ENCODE data around the gene EHMT1. TPM values are rescaled to one million over a fixed set of nuclear protein-coding genes. Genes with fewer than 3 reads are reported as not detected.

The EHMT1 gene
- total RNA-seq, 1 donor from 2014 or later = 159 TPM

GRCh38 chr9:137799630-137799983 lies 180.8 kb downstream of the EHMT1 start:
- peaks cover 46% of the 10 kb centered on the region for H3K36me3 Mint-ChIP-seq (ENCODE audit: insufficient read depth)
- no peaks in the 10 kb centered on the region for H3K4me1 Mint-ChIP-seq (ENCODE audit: low read depth)
- H3K27me3 Mint-ChIP-seq = no peaks in the 10 kb centered on the region
- H3K27ac Mint-ChIP-seq = no peak overlapping the region
- TF ChIP-seq, protein P1, sequence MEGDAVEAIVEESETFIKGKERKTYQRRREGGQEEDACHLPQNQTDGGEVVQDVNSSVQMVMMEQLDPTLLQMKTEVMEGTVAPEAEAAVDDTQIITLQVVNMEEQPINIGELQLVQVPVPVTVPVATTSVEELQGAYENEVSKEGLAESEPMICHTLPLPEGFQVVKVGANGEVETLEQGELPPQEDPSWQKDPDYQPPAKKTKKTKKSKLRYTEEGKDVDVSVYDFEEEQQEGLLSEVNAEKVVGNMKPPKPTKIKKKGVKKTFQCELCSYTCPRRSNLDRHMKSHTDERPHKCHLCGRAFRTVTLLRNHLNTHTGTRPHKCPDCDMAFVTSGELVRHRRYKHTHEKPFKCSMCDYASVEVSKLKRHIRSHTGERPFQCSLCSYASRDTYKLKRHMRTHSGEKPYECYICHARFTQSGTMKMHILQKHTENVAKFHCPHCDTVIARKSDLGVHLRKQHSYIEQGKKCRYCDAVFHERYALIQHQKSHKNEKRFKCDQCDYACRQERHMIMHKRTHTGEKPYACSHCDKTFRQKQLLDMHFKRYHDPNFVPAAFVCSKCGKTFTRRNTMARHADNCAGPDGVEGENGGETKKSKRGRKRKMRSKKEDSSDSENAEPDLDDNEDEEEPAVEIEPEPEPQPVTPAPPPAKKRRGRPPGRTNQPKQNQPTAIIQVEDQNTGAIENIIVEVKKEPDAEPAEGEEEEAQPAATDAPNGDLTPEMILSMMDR (IDR thresholded peaks at IDR 0.05; ENCODE audit: unreplicated experiment) = no peak
- H3K9me3 Mint-ChIP-seq (ENCODE audit: low read depth) = no peaks in the 10 kb centered on the region
- no peak overlapping the region for H3K4me3 Mint-ChIP-seq (ENCODE audit: low read depth)
- no peak for DNase-seq (ENCODE audit: low spot score, unreplicated experiment)

- H3K4me1 Mint-ChIP-seq (ENCODE audit: low read depth) = no peaks in the 10 kb centered on the region
- TF ChIP-seq, protein P1 (IDR thresholded peaks at IDR 0.05; ENCODE audit: unreplicated experiment) = no peak
- H3K36me3 Mint-ChIP-seq (ENCODE audit: insufficient read depth) = peaks cover 50% of the 10 kb centered on the region
Measured at GRCh38 chr9:137800196-137801022, 181.6 kb downstream of the EHMT1 start.

GRCh38 chr9:137801023-137801319 lies 182.2 kb downstream of the EHMT1 start:
- TF ChIP-seq, protein P1 (IDR thresholded peaks at IDR 0.05; ENCODE audit: unreplicated experiment) = no peak
- no peak for DNase-seq (ENCODE audit: low spot score, unreplicated experiment)

More at GRCh38 chr9:137800196-137801022, 181.6 kb downstream of the EHMT1 start:
- no peaks in the 10 kb centered on the region for H3K9me3 Mint-ChIP-seq (ENCODE audit: low read depth)
- H3K4me3 Mint-ChIP-seq (ENCODE audit: low read depth) = no peak overlapping the region
- no peak for DNase-seq (ENCODE audit: low spot score, unreplicated experiment)
- H3K27me3 Mint-ChIP-seq = no peaks in the 10 kb centered on the region
- no peak overlapping the region for H3K27ac Mint-ChIP-seq

GRCh38 chr9:137802021-137802420 lies 183.2 kb downstream of the EHMT1 start:
- peaks cover 44% of the 10 kb centered on the region for H3K36me3 Mint-ChIP-seq (ENCODE audit: insufficient read depth)

More at GRCh38 chr9:137801023-137801319, 182.2 kb downstream of the EHMT1 start:
- no peak overlapping the region for H3K4me3 Mint-ChIP-seq (ENCODE audit: low read depth)
- no peaks in the 10 kb centered on the region for H3K4me1 Mint-ChIP-seq (ENCODE audit: low read depth)
- no peaks in the 10 kb centered on the region for H3K27me3 Mint-ChIP-seq
- H3K27ac Mint-ChIP-seq = no peak overlapping the region
- peaks cover 46% of the 10 kb centered on the region for H3K36me3 Mint-ChIP-seq (ENCODE audit: insufficient read depth)
- H3K9me3 Mint-ChIP-seq (ENCODE audit: low read depth) = no peaks in the 10 kb centered on the region

DNA sequence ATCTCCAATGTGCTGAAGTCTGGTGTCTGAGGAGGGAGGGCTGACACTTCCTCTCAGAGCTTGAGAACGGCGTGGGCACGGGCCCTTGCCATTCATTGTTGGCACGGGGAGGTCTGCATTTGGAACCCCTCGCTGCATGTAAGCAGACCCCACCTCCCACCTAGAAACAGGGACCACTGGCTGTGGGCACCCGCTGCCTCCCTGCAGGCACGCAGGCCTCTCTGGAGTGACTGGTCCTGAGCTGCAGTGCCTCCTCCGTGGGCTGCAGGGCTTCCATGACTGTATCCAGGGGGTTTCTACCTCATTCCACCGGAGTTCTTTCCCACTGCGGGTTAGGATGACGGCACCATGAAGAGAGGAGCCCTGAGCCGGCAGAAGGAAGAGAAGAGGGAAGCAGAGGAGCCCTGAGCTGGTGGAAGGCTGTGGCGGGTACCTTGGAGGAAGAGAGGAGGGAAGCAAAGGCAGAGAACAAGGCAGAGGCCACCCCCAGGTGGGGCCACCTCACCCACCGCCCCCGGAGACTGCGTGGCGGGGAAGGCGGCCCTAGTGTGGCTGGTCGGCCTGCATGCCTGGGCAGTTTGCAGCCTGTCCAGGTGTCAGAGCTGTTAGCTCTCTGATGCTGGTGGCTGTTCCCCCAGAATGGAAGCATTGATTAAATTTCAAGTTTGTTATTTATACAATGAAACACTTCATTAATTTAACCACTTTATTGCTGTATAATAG lies 183.9 kb downstream of the EHMT1 start:
- H3K4me1 Mint-ChIP-seq (ENCODE audit: low read depth) = no peaks in the 10 kb centered on the region
- peaks cover 42% of the 10 kb centered on the region for H3K36me3 Mint-ChIP-seq (ENCODE audit: insufficient read depth)
- DNase-seq (ENCODE audit: low spot score, unreplicated experiment) = no peak
- H3K27me3 Mint-ChIP-seq = no peaks in the 10 kb centered on the region
- TF ChIP-seq, protein P1 (IDR thresholded peaks at IDR 0.05; ENCODE audit: unreplicated experiment) = no peak
- H3K27ac Mint-ChIP-seq = no peak overlapping the region
- no peak overlapping the region for H3K4me3 Mint-ChIP-seq (ENCODE audit: low read depth)
- no peaks in the 10 kb centered on the region for H3K9me3 Mint-ChIP-seq (ENCODE audit: low read depth)

More at GRCh38 chr9:137802021-137802420, 183.2 kb downstream of the EHMT1 start:
- Mint-ChIP-seq H3K27me3 (no peaks in the 10 kb centered on the region), H3K4me1 (ENCODE audit: low read depth) (no peaks in the 10 kb centered on the region), H3K9me3 (ENCODE audit: low read depth) (no peaks in the 10 kb centered on the region), H3K4me3 (ENCODE audit: low read depth) (no peak overlapping the region), H3K27ac (no peak overlapping the region)
- TF ChIP-seq, protein P1 (IDR thresholded peaks at IDR 0.05; ENCODE audit: unreplicated experiment) = no peak
- no peak for DNase-seq (ENCODE audit: low spot score, unreplicated experiment)
